IPS DF 6.9 (cell line): ENCODE results near the gene PCDHGA8.
"Not testable (repeated sequence)": the region's sequence is repeated elsewhere in the genome, so short reads cannot be mapped to it uniquely, and the experiment has no call there.

Source experiments
- DNase-seq: peaks from one replicate; pipeline ENCODE4 v3.0.0-alpha.2; 2013; ENCODE audit warnings: low read depth, low spot score
- H3K27ac ChIP-seq: one replicate; pipeline ENCODE4 v1.5.1; 2013; ENCODE audit warnings: low read length, control low read depth
- H3K27me3 ChIP-seq: 2 replicates; pipeline ENCODE4 v1.6.1; 2013; ENCODE audit warnings: mild to moderate bottlenecking, low read length; ENCODE audit not compliant: control insufficient read depth, insufficient read depth
- H3K36me3 ChIP-seq: 2 replicates; pipeline ENCODE4 v1.6.1; 2013; ENCODE audit warnings: low read length; ENCODE audit not compliant: control insufficient read depth, insufficient read depth
- H3K4me1 ChIP-seq: 2 replicates; pipeline ENCODE4 v1.6.1; 2013; ENCODE audit warnings: low read length; ENCODE audit not compliant: control insufficient read depth, insufficient read depth
- H3K4me3 ChIP-seq: 2 replicates; pipeline ENCODE4 v1.5.1; 2013; ENCODE audit warnings: mild to moderate bottlenecking, low read length
- H3K9me3 ChIP-seq: 2 replicates; pipeline ENCODE4 v1.6.1; 2013; ENCODE audit warnings: low read length, inconsistent platforms; ENCODE audit not compliant: control insufficient read depth, insufficient read depth
- WGBS: extraction: QIAGEN DNeasy Blood & Tissue Kit; methylation state at CpG from one replicate; pipeline ENCODE4 v1.1.7; 2013; ENCODE audit warnings: mixed read lengths, missing lambda C conversion rate; ENCODE audit not compliant: insufficient read length, insufficient coverage; 5-methylcytosine and 5-hydroxymethylcytosine counted together

Gene PCDHGA8

DNA sequence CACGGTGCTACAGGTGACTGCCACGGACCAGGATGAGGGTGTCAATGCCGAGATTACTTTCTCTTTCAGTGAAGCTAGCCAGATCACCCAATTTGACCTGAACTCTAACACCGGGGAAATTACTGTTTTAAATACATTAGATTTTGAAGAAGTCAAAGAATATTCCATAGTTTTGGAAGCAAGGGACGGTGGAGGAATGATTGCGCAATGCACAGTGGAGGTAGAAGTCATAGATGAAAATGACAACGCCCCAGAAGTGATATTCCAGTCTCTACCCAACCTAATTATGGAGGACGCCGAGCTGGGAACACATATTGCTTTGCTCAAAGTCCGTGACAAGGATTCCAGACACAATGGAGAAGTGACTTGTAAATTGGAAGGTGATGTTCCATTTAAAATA, 3.8 kb upstream of the PCDHGA8 start:
- H3K4me3 ChIP-seq, result no peak overlapping the region
- no CpG with 5 or more reads among the region's 10 CpGs for WGBS

DNA sequence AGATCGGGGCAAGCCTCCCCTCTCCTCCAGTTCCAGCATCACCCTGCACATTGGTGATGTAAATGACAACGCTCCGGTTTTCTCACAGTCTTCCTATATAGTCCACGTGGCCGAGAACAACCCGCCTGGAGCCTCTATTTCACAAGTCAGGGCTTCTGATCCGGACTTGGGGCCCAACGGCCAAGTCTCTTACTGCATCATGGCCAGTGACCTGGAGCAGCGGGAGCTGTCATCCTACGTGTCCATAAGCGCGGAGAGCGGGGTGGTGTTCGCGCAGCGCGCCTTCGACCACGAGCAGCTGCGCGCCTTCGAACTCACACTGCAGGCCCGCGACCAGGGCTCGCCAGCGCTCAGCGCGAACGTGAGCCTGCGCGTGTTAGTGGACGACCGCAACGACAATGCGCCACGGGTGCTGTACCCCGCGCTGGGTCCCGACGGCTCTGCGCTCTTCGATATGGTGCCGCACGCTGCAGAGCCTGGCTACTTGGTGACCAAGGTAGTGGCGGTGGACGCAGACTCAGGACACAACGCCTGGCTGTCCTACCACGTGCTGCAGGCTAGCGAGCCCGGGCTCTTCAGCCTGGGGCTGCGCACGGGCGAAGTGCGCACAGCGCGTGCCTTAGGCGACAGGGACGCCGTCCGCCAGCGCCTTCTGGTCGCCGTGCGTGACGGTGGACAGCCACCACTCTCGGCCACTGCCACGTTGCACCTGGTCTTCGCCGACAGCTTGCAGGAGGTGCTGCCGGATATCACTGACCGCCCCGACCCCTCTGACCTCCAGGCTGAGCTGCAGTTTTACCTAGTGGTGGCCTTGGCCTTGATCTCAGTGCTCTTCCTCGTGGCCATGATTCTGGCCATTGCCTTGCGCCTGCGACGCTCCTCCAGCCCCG, 3.0 kb upstream of the PCDHGA8 start:
- WGBS, result no CpG with 5 or more reads among the region's 77 CpGs
- no peak for DNase-seq
- Histone ChIP-seq H3K36me3 (peaks cover 6% of the 10 kb centered on the region), H3K4me1 (peaks cover 1% of the 10 kb centered on the region; the same call in 1 of the 2 replicates), H3K4me3 (no peak overlapping the region), H3K27me3 (peaks cover 3% of the 10 kb centered on the region; the same call in 1 of the 2 replicates), H3K27ac (no peak overlapping the region), H3K9me3 (peaks cover 3% of the 10 kb centered on the region)

More for the DNA sequence above, 3.8 kb upstream of the PCDHGA8 start:
- peaks cover 6% of the 10 kb centered on the region for H3K36me3 ChIP-seq
- peaks cover 1% of the 10 kb centered on the region; the same call in 1 of the 2 replicates for H3K4me1 ChIP-seq
- peaks cover 3% of the 10 kb centered on the region; the same call in 1 of the 2 replicates for H3K27me3 ChIP-seq
- H3K27ac ChIP-seq, result no peak overlapping the region
- DNase-seq, result no peak
- H3K9me3 ChIP-seq, result peaks cover 3% of the 10 kb centered on the region

DNA sequence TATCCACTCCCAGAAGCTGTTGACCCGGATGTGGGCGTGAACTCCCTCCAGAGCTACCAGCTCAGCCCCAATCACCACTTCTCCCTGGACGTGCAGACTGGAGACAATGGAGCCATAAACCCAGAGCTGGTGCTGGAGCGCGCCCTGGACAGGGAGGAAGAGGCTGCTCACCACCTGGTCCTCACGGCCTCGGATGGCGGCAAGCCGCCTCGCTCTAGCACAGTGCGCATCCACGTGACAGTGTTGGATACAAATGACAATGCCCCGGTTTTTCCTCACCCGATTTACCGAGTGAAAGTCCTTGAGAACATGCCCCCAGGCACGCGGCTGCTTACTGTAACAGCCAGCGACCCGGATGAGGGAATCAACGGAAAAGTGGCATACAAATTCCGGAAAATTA, 834 bp downstream of the PCDHGA8 start:
- no peak overlapping the region for H3K27ac ChIP-seq
- H3K9me3 ChIP-seq, result peaks cover 3% of the 10 kb centered on the region
- no CpG with 5 or more reads among the region's 21 CpGs for WGBS
- no peak for DNase-seq
- H3K27me3 ChIP-seq, result peaks cover 1% of the 10 kb centered on the region; the same call in 1 of the 2 replicates
- H3K4me1 ChIP-seq, result peaks cover 1% of the 10 kb centered on the region; the same call in 1 of the 2 replicates
- H3K4me3 ChIP-seq, result no peak overlapping the region
- H3K36me3 ChIP-seq, result peaks cover 6% of the 10 kb centered on the region

GRCh38 chr5:141394401-141395187, 2.2 kb downstream of the PCDHGA8 start:
- WGBS, result no CpG with 5 or more reads among the region's 53 CpGs
- H3K9me3 ChIP-seq, H3K27me3 ChIP-seq: not testable (repeated sequence)

GRCh38 chr5:141397756-141398551, 5.5 kb downstream of the PCDHGA8 start, which contains the start of gene PCDHGB5:
Gene PCDHGB5 (plus strand): TSS chr5:141397947. CDS start chr5:141398128, 181 bp downstream.
- not testable (repeated sequence) for H3K9me3 ChIP-seq

More at GRCh38 chr5:141394401-141395187, 2.2 kb downstream of the PCDHGA8 start:
- not testable (repeated sequence) for H3K4me3 ChIP-seq, H3K27ac ChIP-seq, DNase-seq, H3K4me1 ChIP-seq, H3K36me3 ChIP-seq

DNA sequence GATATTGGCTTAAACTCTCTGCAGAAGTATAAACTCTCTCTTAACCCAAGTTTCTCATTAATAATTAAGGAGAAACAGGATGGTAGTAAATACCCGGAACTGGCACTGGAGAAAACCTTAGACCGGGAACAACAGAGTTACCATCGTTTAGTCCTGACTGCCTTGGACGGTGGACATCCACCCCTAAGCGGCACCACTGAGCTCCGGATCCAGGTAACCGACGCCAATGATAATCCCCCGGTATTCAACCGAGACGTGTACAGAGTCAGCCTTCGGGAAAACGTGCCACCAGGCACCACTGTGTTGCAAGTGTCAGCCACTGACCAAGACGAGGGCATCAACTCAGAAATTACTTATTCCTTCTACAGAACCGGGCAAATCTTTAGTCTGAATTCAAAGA, 6.2 kb downstream of the PCDHGA8 start:
- no peaks in the 10 kb centered on the region for H3K27me3 ChIP-seq
- no CpG with 5 or more reads among the region's 15 CpGs for WGBS
- no peaks in the 10 kb centered on the region for H3K4me1 ChIP-seq
- DNase-seq, result no peak
- no peak overlapping the region for H3K27ac ChIP-seq
- no peak overlapping the region for H3K4me3 ChIP-seq
- H3K9me3 ChIP-seq, result no peaks in the 10 kb centered on the region; the same call in 1 of the 2 replicates
- no peaks in the 10 kb centered on the region for H3K36me3 ChIP-seq

More at GRCh38 chr5:141397756-141398551, 5.5 kb downstream of the PCDHGA8 start, which contains the start of gene PCDHGB5:
- not testable (repeated sequence) for H3K27me3 ChIP-seq, H3K4me3 ChIP-seq, H3K36me3 ChIP-seq, H3K4me1 ChIP-seq, H3K27ac ChIP-seq, DNase-seq
- 100% methylated on average over 1 of the region's 43 CpGs for WGBS

DNA sequence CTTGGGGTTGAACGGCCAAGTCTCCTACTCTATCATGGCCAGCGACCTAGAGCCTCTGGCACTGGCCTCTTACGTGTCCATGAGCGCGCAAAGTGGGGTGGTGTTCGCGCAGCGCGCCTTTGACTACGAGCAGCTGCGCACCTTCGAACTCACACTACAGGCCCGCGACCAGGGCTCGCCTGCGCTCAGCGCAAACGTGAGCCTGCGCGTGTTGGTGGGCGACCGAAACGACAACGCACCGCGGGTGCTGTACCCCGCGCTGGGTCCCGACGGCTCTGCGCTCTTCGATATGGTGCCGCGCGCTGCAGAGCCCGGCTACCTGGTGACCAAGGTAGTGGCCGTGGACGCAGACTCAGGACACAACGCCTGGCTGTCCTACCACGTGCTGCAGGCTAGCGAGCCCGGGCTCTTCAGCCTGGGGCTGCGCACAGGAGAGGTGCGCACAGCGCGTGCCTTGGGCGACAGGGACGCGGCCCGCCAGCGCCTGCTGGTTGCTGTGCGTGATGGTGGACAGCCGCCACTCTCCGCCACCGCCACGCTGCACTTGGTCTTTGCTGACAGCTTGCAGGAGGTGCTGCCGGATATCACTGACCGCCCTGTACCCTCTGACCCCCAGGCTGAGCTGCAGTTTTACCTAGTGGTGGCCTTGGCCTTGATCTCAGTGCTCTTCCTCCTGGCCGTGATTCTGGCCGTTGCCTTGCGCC, 7.3 kb downstream of the PCDHGA8 start:
- Histone ChIP-seq H3K9me3 (no peaks in the 10 kb centered on the region; the same call in 1 of the 2 replicates), H3K27ac (no peak overlapping the region), H3K36me3 (no peaks in the 10 kb centered on the region), H3K27me3 (no peaks in the 10 kb centered on the region), H3K4me3 (no peak overlapping the region), H3K4me1 (no peaks in the 10 kb centered on the region)
- WGBS, result no CpG with 5 or more reads among the region's 61 CpGs
- no peak for DNase-seq

DNA sequence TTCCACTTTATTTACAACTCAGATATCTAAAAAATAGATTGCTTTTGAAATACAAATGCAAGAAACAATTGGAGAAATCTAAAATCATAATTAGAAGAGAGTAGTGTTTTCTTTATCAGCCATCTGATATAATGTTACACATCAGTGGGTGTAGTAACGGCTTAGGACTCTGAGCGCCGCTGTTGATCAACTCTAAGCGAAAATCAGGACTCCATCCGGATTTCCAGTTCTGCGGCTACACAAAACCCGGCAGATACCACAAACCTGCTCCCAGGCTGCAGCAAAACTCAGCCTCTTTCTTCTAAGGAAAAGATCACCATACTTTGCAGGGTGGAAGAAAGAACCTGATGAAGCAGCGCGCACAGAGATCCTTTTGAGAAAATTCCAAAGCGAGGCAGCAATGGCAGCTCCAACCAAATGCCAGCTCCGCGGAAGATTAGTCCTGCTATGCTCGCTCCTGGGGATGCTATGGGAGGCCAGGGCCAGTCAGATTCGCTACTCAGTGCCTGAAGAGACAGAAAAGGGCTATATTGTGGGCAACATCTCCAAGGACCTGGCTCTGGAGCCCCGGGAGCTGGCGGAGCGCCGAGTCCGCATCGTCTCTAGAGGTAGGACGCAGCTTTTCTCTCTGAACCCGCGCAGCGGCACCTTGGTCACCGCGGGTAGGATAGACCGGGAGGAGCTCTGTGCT, 10.3 kb downstream of the PCDHGA8 start, which contains the start of gene PCDHGA9:
Gene PCDHGA9 (plus strand): TSS at position 226 of the 691 bp plus-strand sequence. CDS start 175 bp downstream, at position 401.
- no peak for DNase-seq
- WGBS, result no CpG with 5 or more reads among the region's 27 CpGs
- no peak within 1 kb of the TSS for H3K27ac ChIP-seq
- H3K9me3 ChIP-seq, result no peaks in the 10 kb centered on the region; the same call in 1 of the 2 replicates
- H3K27me3 ChIP-seq, result no peaks in the 10 kb centered on the region
- H3K36me3 ChIP-seq, result no peaks in the 10 kb centered on the region
- no peaks in the 10 kb centered on the region for H3K4me1 ChIP-seq
- no peak within 1 kb of the TSS for H3K4me3 ChIP-seq

DNA sequence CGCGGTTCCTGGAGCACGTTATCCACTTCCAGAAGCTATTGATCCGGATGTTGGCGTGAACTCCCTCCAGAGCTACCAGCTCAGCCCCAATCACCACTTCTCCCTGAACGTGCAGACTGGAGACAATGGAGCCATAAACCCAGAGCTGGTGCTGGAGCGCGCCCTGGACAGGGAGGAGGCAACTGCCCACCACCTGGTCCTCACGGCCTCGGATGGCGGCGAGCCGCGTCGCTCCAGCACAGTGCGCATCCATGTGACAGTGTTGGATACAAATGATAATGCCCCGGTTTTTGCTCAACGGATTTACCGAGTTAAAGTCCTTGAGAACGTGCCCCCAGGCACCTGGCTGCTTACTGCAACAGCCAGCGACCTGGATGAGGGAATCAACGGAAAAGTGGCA, 11.0 kb downstream of the PCDHGA8 start:
- no peak overlapping the region for H3K27ac ChIP-seq
- H3K4me3 ChIP-seq, result no peak overlapping the region
- H3K27me3 ChIP-seq, result no peaks in the 10 kb centered on the region
- no peak for DNase-seq
- H3K9me3 ChIP-seq, result no peaks in the 10 kb centered on the region; the same call in 1 of the 2 replicates
- no peaks in the 10 kb centered on the region for H3K36me3 ChIP-seq
- H3K4me1 ChIP-seq, result no peaks in the 10 kb centered on the region
- WGBS, result no CpG with 5 or more reads among the region's 22 CpGs
